Astrocyte of the cerebellum (primary cell): ENCODE data around the gene ITPRIP.

Source experiments
- DNase-seq: peaks from one replicate; pipeline ENCODE4 v3.0.0-alpha.2; 2011; ENCODE audit warnings: low read depth
- H3K4me3 ChIP-seq: 2 replicates; pipeline ENCODE4 v1.5.1; 2011; ENCODE audit warnings: mild to moderate bottlenecking, low read depth, low read length, moderate library complexity
- in situ Hi-C: cut with HindIII; loops from 2 replicates; pipeline ENCODE4 v1.10.0; 2017; ENCODE audit warnings: low sequenced_read_pairs
- TF ChIP-seq, protein P1 (sequence below): IDR thresholded peaks from 2 replicates; pipeline ENCODE4 v1.5.1; 2012; ENCODE audit warnings: low read length, low read depth, moderate library complexity, mild to moderate bottlenecking; ENCODE audit errors: missing control alignments

The ITPRIP gene

GRCh38 chr10:104303594-104304355 lies 34.5 kb downstream of the ITPRIP start:
- TF ChIP-seq, protein P1, sequence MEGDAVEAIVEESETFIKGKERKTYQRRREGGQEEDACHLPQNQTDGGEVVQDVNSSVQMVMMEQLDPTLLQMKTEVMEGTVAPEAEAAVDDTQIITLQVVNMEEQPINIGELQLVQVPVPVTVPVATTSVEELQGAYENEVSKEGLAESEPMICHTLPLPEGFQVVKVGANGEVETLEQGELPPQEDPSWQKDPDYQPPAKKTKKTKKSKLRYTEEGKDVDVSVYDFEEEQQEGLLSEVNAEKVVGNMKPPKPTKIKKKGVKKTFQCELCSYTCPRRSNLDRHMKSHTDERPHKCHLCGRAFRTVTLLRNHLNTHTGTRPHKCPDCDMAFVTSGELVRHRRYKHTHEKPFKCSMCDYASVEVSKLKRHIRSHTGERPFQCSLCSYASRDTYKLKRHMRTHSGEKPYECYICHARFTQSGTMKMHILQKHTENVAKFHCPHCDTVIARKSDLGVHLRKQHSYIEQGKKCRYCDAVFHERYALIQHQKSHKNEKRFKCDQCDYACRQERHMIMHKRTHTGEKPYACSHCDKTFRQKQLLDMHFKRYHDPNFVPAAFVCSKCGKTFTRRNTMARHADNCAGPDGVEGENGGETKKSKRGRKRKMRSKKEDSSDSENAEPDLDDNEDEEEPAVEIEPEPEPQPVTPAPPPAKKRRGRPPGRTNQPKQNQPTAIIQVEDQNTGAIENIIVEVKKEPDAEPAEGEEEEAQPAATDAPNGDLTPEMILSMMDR, result no peak
- no peak overlapping the region for H3K4me3 ChIP-seq
- in situ Hi-C loops, result loop anchor here (5.0 kb wide), 1 partner anchor 39 kb away; no protein-coding TSS in a partner anchor
- no peak for DNase-seq

DNA sequence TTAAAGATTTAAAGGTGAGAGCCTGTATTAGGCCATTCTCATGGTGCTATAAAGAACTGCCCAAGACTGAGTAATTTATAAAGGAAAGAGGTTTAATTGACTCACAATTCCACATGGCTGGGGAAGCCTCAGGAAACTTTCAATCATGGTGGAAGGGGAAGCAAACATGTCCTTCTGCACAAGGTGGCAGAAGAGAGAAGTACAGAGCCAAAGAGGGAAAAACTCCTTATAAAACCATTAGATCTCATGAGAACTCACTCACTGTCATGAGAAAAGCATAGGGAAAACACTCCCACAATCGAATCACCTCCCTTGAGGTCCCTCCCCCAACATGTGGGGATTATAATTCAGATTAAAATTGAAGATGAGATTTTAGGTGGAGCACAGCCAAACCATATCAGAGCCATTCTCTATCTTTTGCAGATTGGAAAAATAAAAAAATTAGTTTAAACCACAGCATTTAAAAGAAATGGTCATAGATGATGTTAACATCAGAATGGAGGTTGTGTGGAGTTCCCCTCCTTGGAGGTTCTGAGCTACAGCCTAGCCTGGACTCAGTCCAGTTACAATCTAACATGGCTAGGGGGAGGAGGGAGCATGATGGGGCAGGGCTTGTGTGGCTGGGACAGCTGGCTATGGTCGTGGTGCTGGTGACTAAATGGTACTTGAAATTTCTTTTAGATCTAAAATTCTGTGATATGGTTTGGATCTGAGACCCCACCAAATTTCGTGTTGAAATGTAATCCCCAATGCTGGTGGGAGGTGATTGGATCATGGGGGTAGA lies 36.2 kb downstream of the ITPRIP start:
- in situ Hi-C loops, result loop anchor here (5.0 kb wide), 1 partner anchor 40 kb away; no protein-coding TSS in a partner anchor
- TF ChIP-seq, protein P1, result no peak
- H3K4me3 ChIP-seq, result no peak overlapping the region
- DNase-seq, result no peak

- in situ Hi-C loops, result loop anchor here (5.0 kb wide), 1 partner anchor 41 kb away; no protein-coding TSS in a partner anchor
- peak; percentile 86 for DNase-seq
- TF ChIP-seq, protein P1, result no peak
- H3K4me3 ChIP-seq, result no peak overlapping the region
Observed at GRCh38 chr10:104300736-104301292, 37.5 kb downstream of the ITPRIP start.

- TF ChIP-seq, protein P1, result no peak
- in situ Hi-C loops, result loop anchor here (5.0 kb wide), 1 partner anchor 42 kb away; no protein-coding TSS in a partner anchor
- H3K4me3 ChIP-seq, result no peak overlapping the region
- DNase-seq, result peak; percentile 96
Observed at GRCh38 chr10:104300002-104300735, 38.1 kb downstream of the ITPRIP start.

DNA sequence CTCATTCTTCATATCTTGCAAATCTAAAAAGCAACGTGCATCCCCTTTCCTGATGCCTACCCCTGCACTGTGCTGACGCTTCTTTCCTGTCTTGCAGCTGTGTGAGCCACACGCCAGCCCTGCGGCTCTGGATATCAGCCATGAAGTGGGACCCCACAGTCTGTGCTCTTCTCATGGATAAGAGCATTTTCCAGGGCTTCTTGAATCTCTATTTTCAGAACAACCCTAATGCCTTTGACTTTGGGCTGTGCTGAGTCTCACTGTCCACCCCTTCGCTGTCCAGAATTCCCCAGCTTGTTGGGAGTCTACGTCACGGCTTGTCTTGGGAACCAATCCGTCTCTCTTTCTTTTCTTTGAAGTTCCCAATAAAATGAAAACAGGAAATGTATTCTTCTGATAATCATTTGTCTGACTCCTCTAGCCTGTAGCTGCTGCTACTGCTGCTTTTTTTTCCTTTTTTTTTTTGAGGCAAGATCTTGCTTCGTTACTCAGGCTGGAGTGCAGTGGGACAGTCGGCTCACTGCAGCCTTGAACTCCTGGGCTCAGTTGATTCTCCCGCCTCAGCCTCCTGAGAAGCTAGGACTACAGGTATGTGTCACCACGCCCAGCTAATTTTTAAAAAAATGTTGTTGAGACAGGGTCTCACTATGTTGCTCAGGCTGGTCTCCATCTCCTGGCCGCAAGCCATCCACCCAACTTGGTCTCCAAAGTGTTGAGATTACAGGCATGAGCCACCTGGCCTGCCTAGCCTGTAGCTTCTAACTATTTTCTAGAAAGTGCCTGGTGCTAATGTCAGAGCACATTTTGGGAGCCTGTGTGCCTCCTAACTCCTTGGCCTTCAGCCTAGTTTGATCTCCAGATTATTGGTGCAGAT lies 39.0 kb downstream of the ITPRIP start:
- TF ChIP-seq, protein P1, result no peak
- no peak overlapping the region for H3K4me3 ChIP-seq
- no peak for DNase-seq
- in situ Hi-C loops, result no loop called here
